CD8-positive, alpha-beta memory T cell (primary cell): Measurements from ENCODE around the gene OBP2A. TPM values are rescaled to one million over a fixed set of nuclear protein-coding genes. Genes with fewer than 3 reads are reported as not detected.

ENCODE experiments used
- CTCF ChIA-PET: fragments of 350-600 bp; sonication (Branson Sonifier 250); formaldehyde crosslinking; loops from one replicate; lab custom pipeline; 2021; ENCODE audit warnings: antibody characterized with exemption; lab: Charles Lee
- POLR2A ChIA-PET: fragments of 350-600 bp; sonication (Branson Sonifier 250); formaldehyde crosslinking; loops from one replicate; lab custom pipeline; 2021; ENCODE audit warnings: antibody characterized with exemption; lab: Charles Lee
- DNase-seq, 5 donors: peaks; one replicate each; pipeline versions ENCODE4 v3.0.0 to v3.0.0-alpha.2; 2020 to 2022; ENCODE audit warnings: mixed read lengths in 1 of 5
- H3K27ac ChIP-seq: one replicate; pipeline ENCODE4 v1.7.0; 2013; ENCODE audit warnings: low read depth, mild to moderate bottlenecking, low read length, moderate library complexity
- H3K27me3 ChIP-seq: 2 replicates; pipeline ENCODE4 v1.7.0; 2013; ENCODE audit warnings: low read length, mild to moderate bottlenecking; ENCODE audit not compliant: insufficient read depth, poor library complexity, severe bottlenecking
- H3K36me3 ChIP-seq: 2 replicates; pipeline ENCODE4 v1.7.0; 2013; ENCODE audit warnings: mild to moderate bottlenecking, low read length, moderate library complexity; ENCODE audit not compliant: insufficient read depth
- H3K4me1 ChIP-seq: 2 replicates; pipeline ENCODE4 v1.7.0; 2013; ENCODE audit warnings: mild to moderate bottlenecking, low read length, moderate library complexity; ENCODE audit not compliant: insufficient read depth
- H3K4me3 ChIP-seq: 2 replicates; pipeline ENCODE4 v1.7.0; 2013; ENCODE audit warnings: mild to moderate bottlenecking, low read length
- H3K9me3 ChIP-seq: 2 replicates; pipeline ENCODE4 v1.7.0; 2013; ENCODE audit warnings: mild to moderate bottlenecking, low read length
- H3K27ac Mint-ChIP-seq, 8 donors: one replicate each; pipeline ENCODE4 v1.8.0; 2020 to 2021; ENCODE audit warnings: mixed read lengths in 8 of 8, mild to moderate bottlenecking in 6 of 8, inconsistent platforms in 3 of 8, moderate library complexity in 3 of 8
- H3K27me3 Mint-ChIP-seq, 2 donors: one replicate each; pipeline ENCODE4 v1.8.0; 2020 to 2021; ENCODE audit warnings: mixed read lengths in 2 of 2, mild to moderate bottlenecking in 1 of 2, moderate library complexity in 1 of 2
- H3K36me3 Mint-ChIP-seq, 3 donors: one replicate each; pipeline ENCODE4 v1.8.0; 2020 to 2021; ENCODE audit warnings: mixed read lengths in 3 of 3, inconsistent platforms in 1 of 3, mild to moderate bottlenecking in 1 of 3
- H3K4me1 Mint-ChIP-seq, 3 donors: one replicate each; pipeline ENCODE4 v1.8.0; 2020 to 2021; ENCODE audit warnings: mixed read lengths in 3 of 3, inconsistent platforms in 1 of 3, mild to moderate bottlenecking in 1 of 3
- H3K4me3 Mint-ChIP-seq, 7 donors: one replicate each; pipeline ENCODE4 v1.8.0; 2020 to 2021; ENCODE audit warnings: mixed read lengths in 7 of 7, mild to moderate bottlenecking in 6 of 7, moderate library complexity in 4 of 7, inconsistent platforms in 2 of 7
- H3K9me3 Mint-ChIP-seq, 5 donors: one replicate each; pipeline ENCODE4 v1.8.0; 2020 to 2022; ENCODE audit warnings: mixed read lengths in 5 of 5, mild to moderate bottlenecking in 3 of 5, moderate library complexity in 2 of 5, inconsistent platforms in 1 of 5
- polyA plus RNA-seq: library from polyadenylated mRNA; unstranded; fragments of 300-500 nt; fragmentation: Illumina TruSeq; gene quantifications from one replicate; pipeline ENCODE4 v1.2.3, GENCODE V29; 2021
- total RNA-seq, 2 experiments: library from RNA; stranded (reverse); gene quantifications; one replicate each; pipeline ENCODE4 v1.2.3, GENCODE V29; 2021

OBP2A gene
- total and polyA plus RNA-seq, 3 experiments from 2014 or later = not detected

DNA sequence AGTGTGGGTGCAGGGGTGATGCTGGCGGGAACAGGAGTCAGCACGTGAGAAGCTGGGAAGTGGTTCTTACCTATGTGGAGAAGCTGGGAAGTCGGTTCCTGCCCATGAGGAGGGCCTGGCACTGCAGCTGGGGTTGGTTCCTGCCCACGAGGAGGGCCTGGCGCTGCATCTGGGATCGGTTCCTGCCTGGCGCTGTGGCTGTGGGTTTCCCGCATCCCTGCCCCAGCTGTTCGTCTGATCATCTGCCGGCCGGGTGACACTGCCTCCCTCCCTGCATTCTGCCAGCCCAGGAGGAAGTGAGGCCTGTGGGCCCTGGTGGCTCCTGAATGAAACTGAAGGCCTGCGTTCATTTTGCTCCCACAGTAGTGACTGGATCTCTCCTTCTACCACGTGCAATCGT lies 5.1 kb downstream of the OBP2A start:
- Histone ChIP-seq H3K9me3 (no peaks in the 10 kb centered on the region), H3K27ac (no peak overlapping the region), H3K4me3 (no peak overlapping the region), H3K4me1 (no peaks in the 10 kb centered on the region), H3K36me3 (no peaks in the 10 kb centered on the region), H3K27me3 (no peaks in the 10 kb centered on the region)
- Mint-ChIP-seq H3K9me3 (no peaks in the 10 kb centered on the region), H3K36me3 (no peaks in the 10 kb centered on the region), H3K4me3 (no peak overlapping the region), H3K27ac (no peak overlapping the region), H3K4me1 (no peaks in the 10 kb centered on the region), H3K27me3 (peaks cover 3 to 5% of the 10 kb centered on the region in 2 donors)
- DNase-seq = no peak
- ChIA-PET POLR2A (no interaction called here), CTCF (no interaction called here)

GRCh38 chr9:135551456-135551855 lies 5.5 kb downstream of the OBP2A start:
- Mint-ChIP-seq H3K9me3 (no peaks in the 10 kb centered on the region), H3K27me3 (peaks cover 3 to 5% of the 10 kb centered on the region in 2 donors), H3K4me1 (no peaks in the 10 kb centered on the region), H3K27ac (no peak overlapping the region), H3K36me3 (no peaks in the 10 kb centered on the region), H3K4me3 (no peak overlapping the region)
- Histone ChIP-seq H3K36me3 (no peaks in the 10 kb centered on the region), H3K27me3 (no peaks in the 10 kb centered on the region), H3K9me3 (no peaks in the 10 kb centered on the region), H3K27ac (no peak overlapping the region), H3K4me1 (no peaks in the 10 kb centered on the region), H3K4me3 (no peak overlapping the region)
- POLR2A ChIA-PET = no interaction called here
- no peak for DNase-seq
- CTCF ChIA-PET = no interaction called here

- ChIA-PET CTCF (no interaction called here), POLR2A (no interaction called here)
- Histone ChIP-seq H3K4me1 (no peaks in the 10 kb centered on the region), H3K27me3 (no peaks in the 10 kb centered on the region), H3K4me3 (no peak overlapping the region), H3K27ac (no peak overlapping the region), H3K9me3 (no peaks in the 10 kb centered on the region), H3K36me3 (no peaks in the 10 kb centered on the region)
- H3K9me3 Mint-ChIP-seq = no peaks in the 10 kb centered on the region
- H3K36me3 Mint-ChIP-seq = no peaks in the 10 kb centered on the region
- H3K4me3 Mint-ChIP-seq = no peak overlapping the region
- no peak for DNase-seq
- peaks cover 4 to 5% of the 10 kb centered on the region in 2 donors for H3K27me3 Mint-ChIP-seq
- H3K27ac Mint-ChIP-seq = no peak overlapping the region
- H3K4me1 Mint-ChIP-seq = no peaks in the 10 kb centered on the region
Measured at GRCh38 chr9:135552021-135552697, 6.2 kb downstream of the OBP2A start.

GRCh38 chr9:135552698-135553171 lies 6.8 kb downstream of the OBP2A start:
- Histone ChIP-seq H3K4me1 (no peaks in the 10 kb centered on the region), H3K36me3 (no peaks in the 10 kb centered on the region), H3K27ac (no peak overlapping the region), H3K9me3 (no peaks in the 10 kb centered on the region), H3K27me3 (no peaks in the 10 kb centered on the region), H3K4me3 (no peak overlapping the region)
- ChIA-PET POLR2A (no interaction called here), CTCF (no interaction called here)
- H3K27ac Mint-ChIP-seq = no peak overlapping the region
- H3K4me1 Mint-ChIP-seq = no peaks in the 10 kb centered on the region
- H3K4me3 Mint-ChIP-seq = no peak overlapping the region
- DNase-seq = no peak
- H3K27me3 Mint-ChIP-seq = peaks cover 4 to 5% of the 10 kb centered on the region in 2 donors
- H3K36me3 Mint-ChIP-seq = no peaks in the 10 kb centered on the region
- no peaks in the 10 kb centered on the region for H3K9me3 Mint-ChIP-seq

- H3K27ac Mint-ChIP-seq = no peak overlapping the region
- no peaks in the 10 kb centered on the region for H3K36me3 Mint-ChIP-seq
- no peak overlapping the region for H3K4me3 Mint-ChIP-seq
- Histone ChIP-seq H3K36me3 (no peaks in the 10 kb centered on the region), H3K4me1 (no peaks in the 10 kb centered on the region), H3K27ac (no peak overlapping the region), H3K9me3 (no peaks in the 10 kb centered on the region), H3K4me3 (no peak overlapping the region), H3K27me3 (no peaks in the 10 kb centered on the region)
- POLR2A ChIA-PET = no interaction called here
- no peaks in the 10 kb centered on the region for H3K4me1 Mint-ChIP-seq
- peaks cover 6 to 10% of the 10 kb centered on the region in 2 donors for H3K27me3 Mint-ChIP-seq
- no peak for DNase-seq
- no peaks in the 10 kb centered on the region for H3K9me3 Mint-ChIP-seq
- CTCF ChIA-PET = no interaction called here
Measured at GRCh38 chr9:135554718-135555117, 8.8 kb downstream of the OBP2A start.

DNA sequence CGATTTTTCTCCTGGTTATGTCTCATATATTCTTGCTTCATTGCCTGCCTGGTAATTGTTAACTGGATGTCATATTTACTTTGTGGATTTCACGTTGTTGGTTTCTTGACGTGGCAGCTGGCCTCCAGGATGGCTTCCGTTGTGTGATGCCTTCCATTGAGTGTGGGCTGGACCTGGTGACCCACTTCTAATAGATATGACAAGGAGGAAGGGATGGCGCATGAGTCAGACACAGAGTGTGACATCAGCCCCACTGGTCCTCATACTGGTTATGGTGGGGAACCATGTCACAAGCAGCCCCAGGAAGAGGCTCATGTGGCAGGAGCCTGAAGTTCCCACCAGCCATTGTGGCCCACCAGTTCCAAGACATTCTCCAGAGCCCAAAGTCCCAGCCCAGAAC lies 9.3 kb downstream of the OBP2A start:
- no peak for DNase-seq
- Mint-ChIP-seq H3K36me3 (no peaks in the 10 kb centered on the region), H3K4me1 (no peaks in the 10 kb centered on the region), H3K27me3 (peaks cover 8 to 13% of the 10 kb centered on the region in 2 donors), H3K9me3 (no peaks in the 10 kb centered on the region), H3K4me3 (no peak overlapping the region), H3K27ac (no peak overlapping the region)
- no peak overlapping the region for H3K27ac ChIP-seq
- H3K9me3 ChIP-seq = no peaks in the 10 kb centered on the region
- ChIA-PET CTCF (no interaction called here), POLR2A (no interaction called here)
- no peaks in the 10 kb centered on the region for H3K36me3 ChIP-seq
- H3K4me3 ChIP-seq = no peak overlapping the region
- H3K27me3 ChIP-seq = no peaks in the 10 kb centered on the region
- H3K4me1 ChIP-seq = no peaks in the 10 kb centered on the region

DNA sequence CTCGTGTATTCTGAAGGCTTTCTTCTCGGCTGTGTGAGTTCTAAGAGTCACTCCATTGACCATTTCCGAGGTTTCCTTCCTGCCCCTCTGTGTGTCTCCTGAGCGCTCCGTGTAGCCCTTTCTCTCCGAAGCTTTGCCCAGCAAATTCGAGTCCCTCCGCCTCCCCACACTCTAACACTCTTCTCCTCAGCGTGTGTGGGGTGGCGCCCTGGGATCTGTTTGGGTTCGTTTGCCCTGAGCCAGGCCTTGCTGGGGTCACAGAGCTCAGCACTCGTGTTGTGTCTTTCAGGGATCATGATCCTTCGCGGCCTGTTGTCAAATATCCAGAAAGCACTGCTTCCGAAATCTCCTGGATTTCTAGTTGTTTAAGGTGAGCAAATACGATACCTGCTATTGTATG lies 10.0 kb downstream of the OBP2A start:
- peaks cover 8 to 15% of the 10 kb centered on the region in 2 donors for H3K27me3 Mint-ChIP-seq
- no peaks in the 10 kb centered on the region for H3K4me1 ChIP-seq
- H3K36me3 Mint-ChIP-seq = no peaks in the 10 kb centered on the region
- H3K4me3 Mint-ChIP-seq = no peak overlapping the region
- ChIA-PET CTCF (no interaction called here), POLR2A (no interaction called here)
- no peaks in the 10 kb centered on the region for H3K9me3 ChIP-seq
- DNase-seq = no peak
- H3K27me3 ChIP-seq = no peaks in the 10 kb centered on the region
- no peak overlapping the region for H3K27ac ChIP-seq
- no peaks in the 10 kb centered on the region for H3K9me3 Mint-ChIP-seq
- H3K36me3 ChIP-seq = no peaks in the 10 kb centered on the region
- H3K4me1 Mint-ChIP-seq = no peaks in the 10 kb centered on the region
- H3K4me3 ChIP-seq = no peak overlapping the region
- H3K27ac Mint-ChIP-seq = no peak overlapping the region

DNA sequence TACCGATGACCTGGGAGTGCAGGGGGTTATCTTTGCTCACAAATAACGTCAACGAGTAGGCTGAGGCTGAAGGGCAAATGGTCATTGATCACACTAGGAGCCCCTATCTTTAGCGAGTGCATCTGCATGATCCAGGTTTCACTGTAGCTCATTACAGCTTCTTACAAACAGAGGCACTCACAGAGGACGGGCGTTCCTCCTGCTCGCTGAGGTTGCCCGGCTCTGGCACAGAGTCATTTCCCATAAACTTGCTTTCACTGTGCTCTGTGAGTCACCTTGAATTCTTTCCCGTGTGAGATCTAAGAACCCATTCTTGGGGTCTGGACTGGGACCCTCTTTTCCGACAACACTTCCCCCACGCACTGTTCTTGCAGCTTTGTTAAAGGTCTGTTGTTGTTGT lies 13.7 kb downstream of the OBP2A start:
- Histone ChIP-seq H3K4me1 (no peaks in the 10 kb centered on the region), H3K4me3 (no peak overlapping the region), H3K9me3 (no peaks in the 10 kb centered on the region), H3K36me3 (no peaks in the 10 kb centered on the region), H3K27ac (no peak overlapping the region), H3K27me3 (no peaks in the 10 kb centered on the region)
- ChIA-PET POLR2A (no interaction called here), CTCF (no interaction called here)
- Mint-ChIP-seq H3K36me3 (no peaks in the 10 kb centered on the region), H3K27ac (no peak overlapping the region), H3K9me3 (no peaks in the 10 kb centered on the region), H3K4me3 (no peak overlapping the region), H3K4me1 (no peaks in the 10 kb centered on the region), H3K27me3 (peaks cover 8 to 29% of the 10 kb centered on the region in 2 donors)
- DNase-seq = no peak
